K562 (cell line): Measurements from ENCODE around the gene DNAAF3. TPM values are rescaled to one million over a fixed set of nuclear protein-coding genes. Genes with fewer than 3 reads are reported as not detected.
A peak's percentile ranks its signal among the peaks of the same experiment; 100 is the strongest.

Experiments
- BCL6 ChIP-seq: fragments of 250-450 bp; sonication (Bioruptor Pico); IDR thresholded peaks from 2 replicates; pipeline ENCODE4 v1.4.0; 2020
- BRCA1 ChIP-seq, 2 experiments: fragments of 450-650 bp in 1 of 2; sonication (generic) in 1 of 2; formaldehyde crosslinking in 1 of 2; IDR thresholded peaks; 2 replicates each; pipeline versions ENCODE4 v1.5.0 to v1.6.1; 2017 to 2020; ENCODE audit warnings: mild to moderate bottlenecking in 1 of 2, missing genetic modification reagents in 1 of 2
- CBX5 ChIP-seq: IDR thresholded peaks from 2 replicates; pipeline ENCODE4 v1.6.1; 2014; ENCODE audit warnings: low read depth, borderline replicate concordance
- GABPB1 ChIP-seq: sonication (generic); formaldehyde crosslinking; IDR thresholded peaks from 2 replicates; pipeline ENCODE4 v1.8.0; 2022; ENCODE audit warnings: mild to moderate bottlenecking, missing genetic modification reagents
- GATA2 ChIP-seq: sonication (generic); formaldehyde crosslinking; IDR thresholded peaks from 2 replicates; pipeline ENCODE4 v1.4.0; 2020; ENCODE audit warnings: mild to moderate bottlenecking, missing genetic modification reagents
- MITF ChIP-seq: IDR thresholded peaks from 2 replicates; pipeline ENCODE4 v1.6.1; 2014; ENCODE audit warnings: antibody characterized with exemption
- NCOA2 ChIP-seq, 2 experiments: fragments of 450-650 bp; IDR thresholded peaks; 2 replicates each; pipeline ENCODE4 v1.6.1; 2018; ENCODE audit warnings: mild to moderate bottlenecking in 2 of 2, moderate library complexity in 1 of 2; ENCODE audit not compliant: partially characterized antibody in 2 of 2
- NR2F6 ChIP-seq: fragments of 450-650 bp; formaldehyde crosslinking; IDR thresholded peaks from 2 replicates; pipeline ENCODE4 v1.4.0; 2020; ENCODE audit warnings: mild to moderate bottlenecking
- ZFP91 ChIP-seq: sonication (generic); formaldehyde crosslinking; IDR thresholded peaks from 2 replicates; pipeline ENCODE4 v1.8.0; 2022; ENCODE audit warnings: mild to moderate bottlenecking, missing genetic modification reagents
- ZNF639 ChIP-seq, 2 experiments: fragments of 200-800 bp in 1 of 2; sonication (Bioruptor generic) in 1 of 2; sonication (generic) in 1 of 2; formaldehyde crosslinking in 1 of 2; IDR thresholded peaks in 1 of 2; conservative IDR thresholded peaks in 1 of 2; 2 replicates each; pipeline versions ENCODE4 v1.5.0 to v1.6.1; 2016 to 2020; ENCODE audit warnings: missing compliant biosample characterization in 1 of 2, missing genetic modification characterization in 1 of 2, missing genetic modification reagents in 1 of 2
- ZNF77 ChIP-seq: fragments of 250-450 bp; sonication (Bioruptor Pico); IDR thresholded peaks from 2 replicates; pipeline ENCODE4 v1.5.0; 2020
- polyA plus RNA-seq, 8 experiments: library from polyadenylated mRNA; depleted of rRNA in 4 of 8; stranded (reverse) in 5 of 8; unstranded in 3 of 8; fragments of >200 nt; fragmentation: Nextera tagmentation in 2 of 8; fragmentation: Illumina TruSeq in 1 of 8; extraction: Ambion mirVana in 2 of 8; extraction: Trizol in 1 of 8; gene quantifications; 2 replicates each; pipeline versions ENCODE4 v1.2.1 to v1.2.3, GENCODE V29; 2011 to 2014; ENCODE audit warnings: inconsistent platforms in 1 of 8, missing spikeins in 1 of 8
- total RNA-seq, 7 experiments: library from RNA; depleted of rRNA in 6 of 7; stranded (reverse); fragments of >200 nt in 6 of 7; fragmentation: Illumina TruSeq in 2 of 7; extraction: Trizol in 2 of 7; gene quantifications; 2 replicates each; pipeline versions ENCODE4 v1.2.1 to v1.2.3, GENCODE V29; 2011 to 2021; ENCODE audit warnings: low replicate concordance in 1 of 7
- TF ChIP-seq, protein P1 (sequence below): sonication (generic); formaldehyde crosslinking; IDR thresholded peaks from 2 replicates; pipeline ENCODE4 v1.8.0; 2022; ENCODE audit warnings: mild to moderate bottlenecking, missing genetic modification reagents
- TF ChIP-seq, protein P2 (sequence below): fragments of 450-650 bp; formaldehyde crosslinking; IDR thresholded peaks from 2 replicates; pipeline ENCODE4 v1.4.0; 2020; ENCODE audit warnings: mild to moderate bottlenecking, moderate library complexity

The DNAAF3 gene
- total and polyA plus RNA-seq, 9 of the 15 experiments (the other 6 are each of a cell fraction or from before 2014, with no cell fraction given), result 21.6 to 61.5 (median 43.0) TPM

DNA sequence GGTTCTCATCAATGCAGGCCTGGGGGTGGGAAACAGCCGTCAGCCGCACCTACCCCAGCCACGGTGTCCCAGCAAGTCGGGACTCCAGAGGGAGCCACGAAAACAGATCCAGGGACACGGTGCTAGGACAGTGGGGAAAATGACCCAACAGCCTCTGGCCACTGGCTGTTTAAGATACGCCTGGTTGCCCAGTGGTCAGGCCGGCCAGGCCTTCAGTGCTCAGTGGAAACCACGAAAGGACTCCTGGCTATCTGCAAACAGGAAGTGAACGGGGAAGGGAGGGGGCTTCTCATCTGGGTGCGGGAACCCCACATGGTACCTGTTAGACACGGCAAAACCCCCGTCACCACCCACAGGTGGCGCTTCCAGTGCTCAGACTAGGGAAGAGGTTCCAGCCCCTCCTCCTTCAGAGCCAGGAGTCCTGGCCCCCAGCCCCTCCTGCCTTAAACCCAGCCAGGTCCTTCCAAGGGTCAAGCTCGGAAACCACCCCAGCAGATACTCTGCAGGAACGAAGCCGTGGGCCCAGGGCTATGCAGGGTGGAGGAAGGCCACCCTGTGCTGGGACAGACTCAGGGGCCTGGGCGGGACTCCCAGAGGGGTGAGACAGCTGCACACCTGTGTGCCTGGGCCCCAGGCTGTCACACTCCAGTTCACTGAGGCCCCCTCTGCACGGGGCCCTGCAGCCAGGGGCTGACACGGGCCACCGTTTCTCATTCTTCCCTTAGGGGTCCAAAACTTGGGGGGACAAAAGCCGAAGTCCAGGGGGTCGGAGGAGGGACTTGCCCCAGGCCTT lies 53.4 kb downstream of the DNAAF3 start (continued):
- TF ChIP-seq ZNF639 (CRISPR knock-in tag; conservative IDR thresholded peaks at IDR 0.05 in 1 of 2, IDR thresholded peaks at IDR 0.05 in 1 of 2), result 0 out of 4 replicates have a peak, but pooled peaks of 1 of the 2 experiments have one; percentile 13
- TF ChIP-seq ZFP91 (CRISPR knock-in tag), result no peak
- no peak for TF ChIP-seq MITF
- TF ChIP-seq GATA2 (CRISPR knock-in tag), result no peak
- TF ChIP-seq NCOA2 (IDR thresholded peaks at IDR 0.05; ENCODE audit: partially characterized antibody in 2 of 2), result no peak
- TF ChIP-seq ZNF77, result no peak
- TF ChIP-seq NR2F6 (CRISPR knock-in tag), result no peak
- TF ChIP-seq BRCA1 (IDR thresholded peaks at IDR 0.05), result no peak
- TF ChIP-seq BRCA1 (CRISPR knock-in tag; IDR thresholded peaks at IDR 0.05), result no peak
- no peak for TF ChIP-seq CBX5
- TF ChIP-seq GABPB1 (CRISPR knock-in tag), result peak; percentile 66
- TF ChIP-seq, protein P1, sequence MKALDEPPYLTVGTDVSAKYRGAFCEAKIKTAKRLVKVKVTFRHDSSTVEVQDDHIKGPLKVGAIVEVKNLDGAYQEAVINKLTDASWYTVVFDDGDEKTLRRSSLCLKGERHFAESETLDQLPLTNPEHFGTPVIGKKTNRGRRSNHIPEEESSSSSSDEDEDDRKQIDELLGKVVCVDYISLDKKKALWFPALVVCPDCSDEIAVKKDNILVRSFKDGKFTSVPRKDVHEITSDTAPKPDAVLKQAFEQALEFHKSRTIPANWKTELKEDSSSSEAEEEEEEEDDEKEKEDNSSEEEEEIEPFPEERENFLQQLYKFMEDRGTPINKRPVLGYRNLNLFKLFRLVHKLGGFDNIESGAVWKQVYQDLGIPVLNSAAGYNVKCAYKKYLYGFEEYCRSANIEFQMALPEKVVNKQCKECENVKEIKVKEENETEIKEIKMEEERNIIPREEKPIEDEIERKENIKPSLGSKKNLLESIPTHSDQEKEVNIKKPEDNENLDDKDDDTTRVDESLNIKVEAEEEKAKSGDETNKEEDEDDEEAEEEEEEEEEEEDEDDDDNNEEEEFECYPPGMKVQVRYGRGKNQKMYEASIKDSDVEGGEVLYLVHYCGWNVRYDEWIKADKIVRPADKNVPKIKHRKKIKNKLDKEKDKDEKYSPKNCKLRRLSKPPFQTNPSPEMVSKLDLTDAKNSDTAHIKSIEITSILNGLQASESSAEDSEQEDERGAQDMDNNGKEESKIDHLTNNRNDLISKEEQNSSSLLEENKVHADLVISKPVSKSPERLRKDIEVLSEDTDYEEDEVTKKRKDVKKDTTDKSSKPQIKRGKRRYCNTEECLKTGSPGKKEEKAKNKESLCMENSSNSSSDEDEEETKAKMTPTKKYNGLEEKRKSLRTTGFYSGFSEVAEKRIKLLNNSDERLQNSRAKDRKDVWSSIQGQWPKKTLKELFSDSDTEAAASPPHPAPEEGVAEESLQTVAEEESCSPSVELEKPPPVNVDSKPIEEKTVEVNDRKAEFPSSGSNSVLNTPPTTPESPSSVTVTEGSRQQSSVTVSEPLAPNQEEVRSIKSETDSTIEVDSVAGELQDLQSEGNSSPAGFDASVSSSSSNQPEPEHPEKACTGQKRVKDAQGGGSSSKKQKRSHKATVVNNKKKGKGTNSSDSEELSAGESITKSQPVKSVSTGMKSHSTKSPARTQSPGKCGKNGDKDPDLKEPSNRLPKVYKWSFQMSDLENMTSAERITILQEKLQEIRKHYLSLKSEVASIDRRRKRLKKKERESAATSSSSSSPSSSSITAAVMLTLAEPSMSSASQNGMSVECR, result 0 out of 2 replicates have a peak, but pooled peaks have one; percentile 46
- no peak for TF ChIP-seq BCL6 (CRISPR knock-in tag)
- TF ChIP-seq, protein P2, sequence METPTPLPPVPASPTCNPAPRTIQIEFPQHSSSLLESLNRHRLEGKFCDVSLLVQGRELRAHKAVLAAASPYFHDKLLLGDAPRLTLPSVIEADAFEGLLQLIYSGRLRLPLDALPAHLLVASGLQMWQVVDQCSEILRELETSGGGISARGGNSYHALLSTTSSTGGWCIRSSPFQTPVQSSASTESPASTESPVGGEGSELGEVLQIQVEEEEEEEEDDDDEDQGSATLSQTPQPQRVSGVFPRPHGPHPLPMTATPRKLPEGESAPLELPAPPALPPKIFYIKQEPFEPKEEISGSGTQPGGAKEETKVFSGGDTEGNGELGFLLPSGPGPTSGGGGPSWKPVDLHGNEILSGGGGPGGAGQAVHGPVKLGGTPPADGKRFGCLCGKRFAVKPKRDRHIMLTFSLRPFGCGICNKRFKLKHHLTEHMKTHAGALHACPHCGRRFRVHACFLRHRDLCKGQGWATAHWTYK (CRISPR knock-in tag), result peak; percentile 56; the same call in 1 of the 2 replicates
